ENCODE data around the gene CAST.

The CAST gene

GRCh38 chr5:96648023-96648422 lies 14.2 kb upstream of the CAST start:
- DNase-seq: no peak

GRCh38 chr5:96648593-96648992 lies 13.6 kb upstream of the CAST start:
- DNase-seq: no peak

- no peak for DNase-seq
Measured at GRCh38 chr5:96649251-96649662, 12.9 kb upstream of the CAST start.

GRCh38 chr5:96649681-96650540 lies 12.3 kb upstream of the CAST start:
- DNase-seq: no peak

- no peak for DNase-seq
Measured at GRCh38 chr5:96651047-96651446, 11.1 kb upstream of the CAST start.

- peak; percentile 39 for DNase-seq
Measured at GRCh38 chr5:96651948-96652753, 10.0 kb upstream of the CAST start.

GRCh38 chr5:96652769-96653454 lies 9.3 kb upstream of the CAST start:
- no peak for DNase-seq

GRCh38 chr5:96654209-96654608 lies 8.0 kb upstream of the CAST start:
- DNase-seq: no peak

- DNase-seq: no peak
Measured at GRCh38 chr5:96655085-96655484, 7.1 kb upstream of the CAST start.

GRCh38 chr5:96655506-96655905 lies 6.7 kb upstream of the CAST start:
- no peak for DNase-seq

- peak; percentile 78 for DNase-seq
Measured at GRCh38 chr5:96657068-96657467, 5.1 kb upstream of the CAST start.

GRCh38 chr5:96658272-96658671 lies 3.9 kb upstream of the CAST start:
- no peak for DNase-seq

GRCh38 chr5:96659170-96659569 lies 3.0 kb upstream of the CAST start:
- DNase-seq: no peak

GRCh38 chr5:96660971-96661854 lies 963 bp upstream of the CAST start:
- peak; percentile 66 for DNase-seq

GRCh38 chr5:96662725-96663518 lies 746 bp downstream of the CAST start:
- peak; percentile 92 for DNase-seq

- DNase-seq: no peak
Measured at GRCh38 chr5:96663608-96664007, 1.4 kb downstream of the CAST start.

- no peak for DNase-seq
Measured at GRCh38 chr5:96664669-96665068, 2.5 kb downstream of the CAST start.

- DNase-seq: no peak
Measured at GRCh38 chr5:96668725-96669124, 6.5 kb downstream of the CAST start.

- DNase-seq: no peak
Measured at GRCh38 chr5:96669909-96670308, 7.7 kb downstream of the CAST start.

GRCh38 chr5:96671441-96671840 lies 9.3 kb downstream of the CAST start:
- DNase-seq: no peak

- DNase-seq: no peak
Measured at GRCh38 chr5:96673127-96673526, 11.0 kb downstream of the CAST start.

GRCh38 chr5:96675882-96676281 lies 13.7 kb downstream of the CAST start:
- no peak for DNase-seq
